ENCODE data around the gene FEZF2.

The FEZF2 gene

DNA sequence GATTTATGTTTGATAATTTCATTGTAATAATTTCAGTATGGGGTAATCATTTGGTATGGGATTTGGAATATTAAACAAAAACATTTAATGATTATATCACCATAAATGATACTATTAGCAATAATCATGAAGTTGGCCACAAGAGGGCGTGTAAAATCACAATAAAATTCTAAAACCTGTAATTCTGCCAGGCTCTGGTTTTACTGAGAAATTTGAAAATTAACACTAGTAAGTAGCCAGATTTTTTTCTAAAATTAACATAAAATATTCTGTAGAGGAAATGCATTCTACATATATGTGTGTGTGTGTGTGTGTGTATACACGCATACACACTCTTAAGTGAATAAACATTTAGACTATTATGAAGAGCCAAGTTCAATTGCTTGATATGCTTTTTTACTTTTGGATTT, 40.5 kb downstream of the FEZF2 start:
- DNase-seq (ENCODE audit: low read depth in 1 of 2, low spot score in 1 of 2) = no peak

DNA sequence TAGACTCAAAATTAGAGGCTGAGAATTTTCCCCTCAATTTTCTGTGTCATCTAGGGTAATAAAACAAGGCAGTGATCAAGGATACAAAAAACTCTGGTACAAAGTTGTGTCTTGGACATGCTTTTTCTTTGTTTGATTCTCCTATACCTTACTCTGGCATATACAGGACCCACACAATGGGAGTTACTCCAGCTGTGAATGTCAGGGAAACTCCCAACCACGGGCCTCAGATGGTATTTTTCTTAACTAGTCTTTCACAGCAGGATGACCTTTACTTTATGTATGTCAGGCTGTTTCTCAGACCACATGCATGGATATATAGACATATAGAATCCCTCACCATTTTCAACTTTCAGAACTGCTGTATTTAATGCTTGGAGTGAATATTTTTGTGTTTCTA, 41.3 kb downstream of the FEZF2 start:
- DNase-seq (ENCODE audit: low read depth in 1 of 2, low spot score in 1 of 2) = no peak

DNA sequence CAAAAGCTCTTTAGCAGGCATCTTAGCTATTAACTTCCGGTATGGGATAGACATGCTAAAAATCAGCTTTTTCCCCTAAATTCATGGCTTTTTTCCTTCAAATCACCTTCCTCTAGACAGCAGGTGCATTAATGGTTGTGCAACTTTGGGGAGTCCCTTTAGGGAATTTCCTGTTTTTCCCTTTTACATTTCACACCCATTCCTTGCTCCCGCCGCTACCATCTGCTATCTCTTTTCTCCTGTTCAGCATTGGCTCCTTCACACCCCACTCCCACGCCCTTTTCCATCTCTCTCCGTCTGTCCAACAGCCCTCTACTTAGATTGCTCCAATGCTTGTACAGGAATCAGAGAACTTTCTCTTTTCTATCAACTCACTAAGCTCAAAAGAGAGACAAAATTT, 43.4 kb downstream of the FEZF2 start:
- DNase-seq (ENCODE audit: low read depth in 1 of 2, low spot score in 1 of 2) = no peak

DNA sequence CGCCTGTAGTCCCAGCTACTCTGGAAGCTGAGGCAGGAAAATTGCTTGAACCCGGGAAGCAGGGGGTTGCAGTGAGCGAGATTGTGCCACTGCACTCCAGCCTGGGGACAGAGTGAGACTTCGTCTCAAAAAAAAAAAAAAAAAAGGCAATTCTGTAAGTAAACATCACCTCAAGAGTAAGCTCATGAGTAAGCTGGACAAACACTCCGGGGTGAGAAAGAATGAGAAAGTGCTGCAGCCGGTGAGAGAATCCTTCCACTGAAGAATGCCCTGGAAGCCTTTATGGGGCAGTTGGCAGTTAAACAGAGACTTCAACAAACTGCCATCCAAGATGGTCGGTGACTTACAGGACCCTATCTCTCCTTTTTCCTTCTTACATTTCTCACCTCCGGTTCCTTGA, 47.5 kb downstream of the FEZF2 start:
- DNase-seq (ENCODE audit: low read depth in 1 of 2, low spot score in 1 of 2) = no peak

DNA sequence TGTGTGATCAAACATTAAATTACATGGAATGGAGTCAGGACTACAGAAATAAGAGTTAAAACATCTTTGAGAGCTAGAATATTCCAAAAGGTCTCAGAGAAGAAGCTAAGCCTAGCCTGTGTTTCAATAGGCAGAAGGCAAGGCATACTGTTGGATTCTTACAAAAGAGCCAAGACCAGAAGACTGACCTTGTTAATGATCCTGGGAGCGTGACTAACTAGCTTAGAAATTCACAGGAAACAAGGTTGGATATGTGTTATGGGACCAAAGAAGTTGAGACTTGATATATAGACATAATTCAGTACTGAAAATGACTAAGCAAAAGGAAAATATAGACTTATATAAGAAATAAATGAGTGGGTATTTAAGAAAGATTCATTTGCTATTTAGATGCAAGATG, 50.1 kb downstream of the FEZF2 start:
- DNase-seq (ENCODE audit: low read depth in 1 of 2, low spot score in 1 of 2) = no peak

Measured in activated CD4-positive, alpha-beta T cell treated with anti-CD3 and anti-CD28 coated beads, Interleukin-2, amount 50 U/mL, for 24 hours (primary cell).